Lung (tissue), 12 donors: ENCODE data around the gene RABGGTA. TPM values are rescaled to one million over a fixed set of nuclear protein-coding genes. Genes with fewer than 3 reads are reported as not detected.

Experiments used
- ATAC-seq: fragments of 200-7000 bp; cut with Tn5 transposase; one replicate; pipeline ENCODE4 v1.9.1; 2020; ENCODE audit warnings: moderate number of reproducible peaks; ENCODE audit not compliant: insufficient read depth, low FRiP score
- DNase-seq, 3 donors: peaks; one replicate each; pipeline ENCODE4 v3.0.0-alpha.2; 2013 to 2017
- H3K27ac ChIP-seq, 2 donors: one replicate each; pipeline ENCODE4 v1.5.1; 2013; ENCODE audit warnings: mild to moderate bottlenecking in 2 of 2, moderate library complexity in 2 of 2, control low read depth in 1 of 2, inconsistent platforms in 1 of 2, low read depth in 1 of 2, low read length in 1 of 2
- H3K27me3 ChIP-seq, 3 donors: one replicate each; pipeline ENCODE4 v1.5.1; 2013; ENCODE audit warnings: low read length in 2 of 3; ENCODE audit not compliant: control insufficient read depth in 3 of 3, insufficient read depth in 3 of 3
- H3K36me3 ChIP-seq, 4 donors: one replicate each; pipeline ENCODE4 v1.5.1; 2013; ENCODE audit warnings: low read length in 4 of 4, mild to moderate bottlenecking in 1 of 4, moderate library complexity in 1 of 4; ENCODE audit not compliant: control insufficient read depth in 4 of 4, insufficient read depth in 4 of 4
- H3K4me1 ChIP-seq, 5 donors: one replicate each; pipeline ENCODE4 v1.5.1; 2013; ENCODE audit warnings: low read length in 5 of 5, mild to moderate bottlenecking in 2 of 5, moderate library complexity in 1 of 5; ENCODE audit not compliant: control insufficient read depth in 5 of 5, insufficient read depth in 5 of 5
- H3K4me3 ChIP-seq: one replicate; pipeline ENCODE4 v1.5.1; 2013; ENCODE audit warnings: mild to moderate bottlenecking, control low read depth, moderate library complexity
- H3K9ac ChIP-seq, 2 donors: one replicate each; pipeline ENCODE4 v1.5.1; 2013; ENCODE audit warnings: low read length in 2 of 2, control low read depth in 1 of 2; ENCODE audit not compliant: insufficient read depth in 1 of 2
- H3K9me3 ChIP-seq, 4 donors: one replicate each; pipeline ENCODE4 v1.5.1; 2013; ENCODE audit warnings: low read length in 3 of 4, mild to moderate bottlenecking in 1 of 4, moderate library complexity in 1 of 4; ENCODE audit not compliant: control insufficient read depth in 4 of 4, insufficient read depth in 3 of 4
- WGBS, 2 donors: extraction: QIAGEN DNeasy Blood & Tissue Kit; methylation state at CpG; one replicate each; pipeline ENCODE4 v1.1.7; 2013; 5-methylcytosine and 5-hydroxymethylcytosine counted together
- polyA plus RNA-seq, 2 donors: library from polyadenylated mRNA; stranded (reverse); fragments of 200-250 nt; gene quantifications; one replicate each; pipeline ENCODE4 v1.2.1, GENCODE V29; 2013
- total RNA-seq, 2 donors: library from RNA; depleted of rRNA in 1 of 2; stranded (reverse); fragments of >200 nt in 1 of 2; gene quantifications; one replicate each; pipeline ENCODE4 v1.2.1, GENCODE V29; 2014 to 2021
- TF ChIP-seq, protein P1 (sequence below): IDR thresholded peaks from 2 replicates; pipeline ENCODE4 v1.5.1; 2012; ENCODE audit warnings: mild to moderate bottlenecking; ENCODE audit errors: control extremely low read depth, extremely low read depth
- donor health status: control.
- donor health status: control.
- donor health status: Bipolar disorder and iron deficiency.
- donor health status: healthy.
- donor health status: DM: yes; HTN: yes; CAD: no.

Gene RABGGTA
- total and polyA plus RNA-seq, 4 donors, result 19.7 to 55.8 (median 42.9) TPM

DNA sequence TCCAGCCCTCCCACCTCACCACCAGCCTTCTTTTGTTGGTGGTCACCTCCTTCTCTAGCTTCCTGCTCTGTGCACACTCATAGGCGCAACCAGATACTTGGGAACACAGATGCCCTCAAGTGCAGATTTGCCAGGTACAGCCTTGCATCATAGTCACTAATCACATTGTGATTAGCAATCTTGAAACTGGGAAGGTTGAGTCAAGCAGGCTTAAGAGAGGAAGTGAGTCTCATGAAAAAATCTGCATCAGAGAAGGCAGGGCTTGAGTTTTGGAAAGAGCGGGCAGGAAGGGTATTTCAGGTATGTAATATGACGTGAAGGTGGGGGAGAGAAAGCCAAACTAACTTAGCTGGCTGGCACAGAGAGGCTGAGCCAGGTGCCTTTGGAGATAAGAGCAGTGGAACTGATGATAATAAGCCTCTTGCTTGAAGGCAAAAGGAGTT lies 2.7 kb upstream of the RABGGTA start:
- Histone ChIP-seq H3K4me1 (peaks cover 4 to 11% (median 6%) of the 10 kb centered on the region in 5 donors), H3K4me3 (no peak overlapping the region), H3K27ac (peak overlapping the region; percentile 0 to 78), H3K9ac (no peak overlapping the region), H3K27me3 (no peaks in the 10 kb centered on the region), H3K36me3 (peaks cover 0 to 5% (median 0%) of the 10 kb centered on the region in 4 donors), H3K9me3 (no peaks in the 10 kb centered on the region)
- ATAC-seq (peak; percentile 28), DNase-seq (peak in 2 of 3 donors; percentile 29 to 58)
- TF ChIP-seq, protein P1, sequence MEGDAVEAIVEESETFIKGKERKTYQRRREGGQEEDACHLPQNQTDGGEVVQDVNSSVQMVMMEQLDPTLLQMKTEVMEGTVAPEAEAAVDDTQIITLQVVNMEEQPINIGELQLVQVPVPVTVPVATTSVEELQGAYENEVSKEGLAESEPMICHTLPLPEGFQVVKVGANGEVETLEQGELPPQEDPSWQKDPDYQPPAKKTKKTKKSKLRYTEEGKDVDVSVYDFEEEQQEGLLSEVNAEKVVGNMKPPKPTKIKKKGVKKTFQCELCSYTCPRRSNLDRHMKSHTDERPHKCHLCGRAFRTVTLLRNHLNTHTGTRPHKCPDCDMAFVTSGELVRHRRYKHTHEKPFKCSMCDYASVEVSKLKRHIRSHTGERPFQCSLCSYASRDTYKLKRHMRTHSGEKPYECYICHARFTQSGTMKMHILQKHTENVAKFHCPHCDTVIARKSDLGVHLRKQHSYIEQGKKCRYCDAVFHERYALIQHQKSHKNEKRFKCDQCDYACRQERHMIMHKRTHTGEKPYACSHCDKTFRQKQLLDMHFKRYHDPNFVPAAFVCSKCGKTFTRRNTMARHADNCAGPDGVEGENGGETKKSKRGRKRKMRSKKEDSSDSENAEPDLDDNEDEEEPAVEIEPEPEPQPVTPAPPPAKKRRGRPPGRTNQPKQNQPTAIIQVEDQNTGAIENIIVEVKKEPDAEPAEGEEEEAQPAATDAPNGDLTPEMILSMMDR, result no peak
- 36 to 42% methylated on average over 3 of the region's 3 CpGs for WGBS, 2 donors

DNA sequence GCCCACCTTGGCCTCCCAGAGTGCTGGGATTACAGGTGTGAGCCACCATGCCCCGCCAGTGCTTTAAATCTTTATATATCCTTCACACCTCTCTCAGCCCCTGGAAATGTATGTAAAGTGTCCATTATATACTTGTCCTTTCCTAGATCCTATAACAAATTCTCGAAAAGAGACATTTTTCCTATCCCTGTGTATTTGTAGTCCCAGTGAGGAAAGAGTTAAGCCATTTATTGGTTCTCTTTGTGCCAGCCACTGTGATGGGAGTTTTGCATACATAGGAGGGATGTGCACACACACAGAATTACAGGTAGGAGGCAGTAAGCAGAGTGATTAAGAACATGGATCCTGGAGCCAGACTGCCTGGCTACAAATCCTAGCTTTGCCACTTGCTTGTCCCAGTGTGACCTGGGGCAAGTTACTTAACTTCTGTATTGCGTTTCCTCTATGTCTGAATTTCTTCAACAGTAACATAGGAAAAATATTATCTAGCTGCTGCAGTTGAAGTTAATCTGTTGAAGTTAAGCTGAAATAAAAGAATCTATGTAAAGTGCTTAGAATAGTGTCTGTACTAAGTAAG lies 2.1 kb upstream of the RABGGTA start:
- ATAC-seq, result no peak
- peaks cover 4 to 11% (median 6%) of the 10 kb centered on the region in 5 donors for H3K4me1 ChIP-seq
- TF ChIP-seq, protein P1, result no peak
- H3K9ac ChIP-seq, result no peak overlapping the region
- peak overlapping the region; percentile 0 to 79 for H3K27ac ChIP-seq
- H3K9me3 ChIP-seq, result no peaks in the 10 kb centered on the region
- peaks cover 0 to 10% (median 0%) of the 10 kb centered on the region in 4 donors for H3K36me3 ChIP-seq
- H3K27me3 ChIP-seq, result no peaks in the 10 kb centered on the region
- no peak for DNase-seq
- no peak overlapping the region for H3K4me3 ChIP-seq
- 52 to 66% methylated on average over 3 of the region's 3 CpGs for WGBS, 2 donors

DNA sequence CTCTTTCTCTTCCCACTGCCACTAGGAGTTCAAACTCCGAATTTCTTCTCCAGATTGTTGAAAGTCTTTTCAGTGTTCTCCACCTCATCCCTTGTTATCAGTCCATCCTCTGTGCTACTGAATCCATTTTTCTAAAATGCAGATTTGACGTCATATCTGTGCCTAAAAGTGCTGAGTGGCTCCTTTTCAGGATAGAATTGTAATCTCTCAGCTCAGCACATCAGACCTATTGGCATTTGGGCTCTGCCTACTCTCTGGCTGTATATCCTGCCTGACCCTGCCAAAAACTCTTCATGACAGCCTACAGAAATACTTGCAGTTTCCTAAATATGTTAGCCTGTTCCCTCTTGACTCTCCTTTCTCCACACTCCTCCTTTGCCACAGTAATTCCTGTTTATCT lies 1.1 kb upstream of the RABGGTA start:
- DNase-seq, result peak in 1 of 3 donors; percentile 13
- H3K4me3 ChIP-seq, result no peak overlapping the region
- H3K36me3 ChIP-seq, result peaks cover 0 to 18% (median under 1%) of the 10 kb centered on the region in 4 donors
- WGBS, 2 donors, result 69 to 91% methylated on average over 2 of the region's 2 CpGs
- no peak for ATAC-seq
- H3K4me1 ChIP-seq, result peaks cover 4 to 11% (median 6%) of the 10 kb centered on the region in 5 donors
- no peaks in the 10 kb centered on the region for H3K9me3 ChIP-seq
- H3K9ac ChIP-seq, result peak overlapping the region in 1 of 2 donors; percentile 15
- H3K27ac ChIP-seq, result peak overlapping the region in 1 of 2 donors; percentile 71
- no peaks in the 10 kb centered on the region for H3K27me3 ChIP-seq
- TF ChIP-seq, protein P1, result no peak
